ENCODE measurements around the gene C17orf50.
A peak's percentile ranks its signal among the peaks of the same experiment; 100 is the strongest.
"Not testable (repeated sequence)": the region's sequence is repeated elsewhere in the genome, so short reads cannot be mapped to it uniquely, and the experiment has no call there.

The C17orf50 gene

DNA sequence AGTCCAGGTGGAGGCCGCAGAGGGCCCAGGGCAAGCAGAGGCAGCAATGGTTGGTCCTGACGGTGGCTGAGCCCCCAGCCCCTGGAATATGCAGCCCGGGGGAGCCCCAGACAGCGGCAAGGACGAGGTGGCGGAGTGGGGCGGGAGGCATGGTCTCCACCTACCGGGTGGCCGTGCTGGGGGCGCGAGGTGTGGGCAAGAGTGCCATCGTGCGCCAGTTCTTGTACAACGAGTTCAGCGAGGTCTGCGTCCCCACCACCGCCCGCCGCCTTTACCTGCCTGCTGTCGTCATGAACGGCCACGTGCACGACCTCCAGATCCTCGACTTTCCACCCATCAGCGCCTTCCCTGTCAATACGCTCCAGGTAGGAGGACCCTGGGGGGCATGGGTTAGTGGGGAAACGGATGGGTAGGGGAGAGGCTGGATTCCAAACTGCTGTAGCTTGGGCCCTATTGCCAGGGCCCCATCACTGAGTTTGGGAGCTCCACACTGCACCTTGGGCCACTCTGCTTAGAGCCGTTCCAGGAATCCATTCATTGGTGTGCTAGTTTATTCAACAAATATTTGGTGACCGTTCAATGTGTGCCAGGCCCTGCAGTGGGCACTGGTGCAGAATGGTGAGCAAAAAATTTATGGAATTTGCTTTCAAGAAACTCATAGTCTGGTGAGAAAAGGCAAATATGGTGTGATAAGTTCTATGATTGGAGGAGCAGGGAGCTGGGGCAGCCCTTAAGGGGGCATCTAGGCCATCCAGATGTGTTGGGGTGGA is 25.5 kb upstream of the C17orf50 start:
- no peak for DNase-seq

DNA sequence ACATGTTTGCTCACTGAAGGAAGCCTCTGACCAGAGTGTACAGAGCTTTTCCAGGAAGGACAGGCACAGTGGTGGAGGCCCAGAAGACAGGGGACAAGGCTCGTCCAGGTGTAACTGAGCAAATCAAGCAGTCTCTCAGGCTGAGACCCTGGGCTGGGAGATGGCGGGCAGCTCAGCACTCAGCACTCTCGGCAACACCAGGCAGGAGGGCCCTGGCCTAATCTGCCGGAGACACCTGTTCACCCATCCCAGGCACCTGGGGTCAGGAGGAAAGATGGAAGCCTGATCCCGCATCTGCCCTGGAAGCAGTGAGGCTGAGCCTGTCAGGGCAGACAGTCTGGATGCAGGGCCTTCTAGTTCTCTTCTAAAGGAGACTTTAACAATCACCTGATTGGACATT is 24.5 kb upstream of the C17orf50 start:
- DNase-seq: no peak

DNA sequence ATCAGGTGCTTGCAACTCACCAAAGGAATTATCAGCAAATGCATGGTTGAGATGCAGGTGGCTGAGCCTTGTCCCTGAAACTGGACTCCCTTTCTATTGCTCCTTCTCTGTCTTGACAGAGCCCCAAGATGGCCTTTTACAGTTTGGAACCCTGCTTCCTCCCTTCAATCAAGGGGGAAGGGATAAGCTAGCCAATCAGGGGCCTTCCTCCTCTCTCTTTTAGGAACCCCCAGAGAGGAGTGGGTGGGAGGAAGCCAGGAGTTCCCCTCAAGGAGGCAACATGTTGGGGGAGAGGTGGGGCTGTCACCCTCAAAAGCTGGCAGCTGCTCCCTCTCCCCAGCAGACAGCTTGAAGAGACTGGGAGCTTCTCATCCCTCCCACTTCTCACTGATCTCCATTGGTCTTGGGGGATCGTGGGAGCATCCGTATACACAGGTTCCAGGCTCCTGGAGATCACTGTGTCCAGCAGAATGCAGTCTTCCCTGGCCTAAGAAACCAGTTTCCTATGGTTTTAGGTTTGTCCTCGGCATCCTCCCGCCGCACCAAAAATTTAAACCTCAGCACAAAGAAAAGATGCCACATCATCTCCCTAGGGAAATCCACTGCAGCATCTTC is 22.1 kb upstream of the C17orf50 start:
- DNase-seq: no peak

DNA sequence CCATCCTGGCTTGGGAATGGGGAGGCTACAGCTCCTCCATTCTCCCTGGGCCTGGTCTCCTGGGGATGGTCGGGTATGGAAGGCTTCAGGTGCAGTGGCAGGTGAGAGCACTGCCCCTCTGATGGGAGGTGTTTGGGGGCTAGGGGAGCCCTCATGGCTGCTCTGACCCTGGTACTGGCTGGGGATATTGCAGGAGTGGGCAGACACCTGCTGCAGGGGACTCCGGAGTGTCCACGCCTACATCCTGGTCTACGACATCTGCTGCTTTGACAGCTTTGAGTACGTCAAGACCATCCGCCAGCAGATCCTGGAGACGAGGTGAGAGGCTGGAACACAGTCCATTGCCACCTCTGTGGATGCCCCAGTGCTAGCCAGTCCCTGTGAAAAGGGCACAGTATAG is 20.5 kb upstream of the C17orf50 start:
- DNase-seq: no peak

DNA sequence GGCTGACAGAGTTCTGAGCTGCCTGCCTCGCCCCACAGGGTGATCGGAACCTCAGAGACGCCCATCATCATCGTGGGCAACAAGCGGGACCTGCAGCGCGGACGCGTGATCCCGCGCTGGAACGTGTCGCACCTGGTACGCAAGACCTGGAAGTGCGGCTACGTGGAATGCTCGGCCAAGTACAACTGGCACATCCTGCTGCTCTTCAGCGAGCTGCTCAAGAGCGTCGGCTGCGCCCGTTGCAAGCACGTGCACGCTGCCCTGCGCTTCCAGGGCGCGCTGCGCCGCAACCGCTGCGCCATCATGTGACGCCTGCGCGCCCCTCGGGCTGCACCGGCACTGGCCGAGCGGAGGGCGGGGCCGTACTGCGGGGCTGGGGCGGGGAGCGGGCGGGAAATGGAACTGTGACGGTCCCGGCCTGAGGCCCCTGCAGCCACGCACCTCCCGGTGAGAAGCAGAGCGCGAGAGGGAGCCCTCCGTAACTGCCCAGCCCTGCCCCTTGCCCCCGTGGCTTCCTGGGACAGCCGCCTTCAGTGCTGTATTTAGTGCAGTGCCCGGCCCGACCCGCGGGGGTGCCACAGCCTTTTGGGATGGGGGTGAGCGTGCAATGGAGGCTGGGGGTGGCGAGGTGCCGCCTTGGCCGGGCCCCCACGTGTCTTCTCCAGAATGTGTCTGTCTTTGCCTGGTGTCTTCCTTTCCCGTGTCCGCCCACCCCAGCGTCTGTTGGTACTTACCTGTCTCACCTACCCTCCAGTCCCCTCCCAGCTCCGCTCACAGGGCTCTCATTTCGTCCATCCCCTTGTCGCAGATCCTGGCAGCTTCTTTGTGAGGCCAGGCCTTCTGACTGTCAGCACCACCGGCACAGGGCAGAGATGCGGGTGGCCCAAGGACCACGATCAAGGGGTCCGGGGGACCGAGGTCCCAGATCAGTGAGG is 19.4 kb upstream of the C17orf50 start:
- DNase-seq: no peak

DNA sequence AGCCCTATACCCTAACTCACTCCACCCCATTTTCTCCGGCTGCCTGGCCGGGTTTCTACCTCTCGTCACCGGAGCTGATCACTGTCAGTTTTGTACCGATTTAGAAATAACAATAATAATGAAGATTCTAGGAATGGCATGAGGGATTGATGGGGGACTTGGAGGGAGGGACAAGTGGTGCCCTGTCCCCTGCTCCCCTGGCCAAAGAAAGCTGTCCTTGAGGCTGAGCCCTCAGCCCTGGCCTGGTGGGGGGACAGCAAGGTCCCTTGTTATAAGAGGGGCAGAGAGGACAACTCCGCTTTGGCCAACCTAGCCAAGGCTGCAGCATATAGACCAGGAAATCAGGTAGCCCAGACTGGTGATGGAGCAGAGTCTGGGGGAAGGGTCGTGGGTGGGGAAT is 18.2 kb upstream of the C17orf50 start:
- no peak for DNase-seq

DNA sequence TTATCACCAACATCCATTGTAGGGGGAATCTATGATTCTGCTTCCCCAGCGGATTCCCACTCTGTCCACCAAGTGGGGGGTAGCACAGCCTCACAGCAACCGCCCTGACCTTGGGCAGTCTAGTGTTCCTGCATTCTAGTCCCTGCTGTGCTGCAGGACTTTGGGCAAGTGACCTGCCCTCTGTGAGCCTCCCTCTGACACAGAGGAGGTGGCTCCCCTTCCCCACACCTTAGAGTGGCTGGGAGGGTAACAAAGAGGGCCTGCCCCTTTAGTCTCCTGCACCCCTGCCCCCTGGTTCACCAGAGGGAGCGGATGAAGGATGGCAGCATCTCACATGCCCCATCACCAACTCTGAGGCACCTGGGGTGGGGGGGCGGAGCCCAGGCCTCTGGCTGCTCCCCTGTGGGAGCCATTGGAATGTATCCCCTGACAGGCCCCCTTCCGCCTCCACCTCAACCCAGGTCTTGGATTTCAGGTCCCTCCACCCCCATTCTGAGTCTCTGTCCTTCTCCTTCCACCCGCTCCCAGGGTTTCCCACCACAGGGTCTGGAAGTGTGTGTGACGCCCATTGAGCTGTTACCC is 17.7 kb upstream of the C17orf50 start:
- no peak for DNase-seq

DNA sequence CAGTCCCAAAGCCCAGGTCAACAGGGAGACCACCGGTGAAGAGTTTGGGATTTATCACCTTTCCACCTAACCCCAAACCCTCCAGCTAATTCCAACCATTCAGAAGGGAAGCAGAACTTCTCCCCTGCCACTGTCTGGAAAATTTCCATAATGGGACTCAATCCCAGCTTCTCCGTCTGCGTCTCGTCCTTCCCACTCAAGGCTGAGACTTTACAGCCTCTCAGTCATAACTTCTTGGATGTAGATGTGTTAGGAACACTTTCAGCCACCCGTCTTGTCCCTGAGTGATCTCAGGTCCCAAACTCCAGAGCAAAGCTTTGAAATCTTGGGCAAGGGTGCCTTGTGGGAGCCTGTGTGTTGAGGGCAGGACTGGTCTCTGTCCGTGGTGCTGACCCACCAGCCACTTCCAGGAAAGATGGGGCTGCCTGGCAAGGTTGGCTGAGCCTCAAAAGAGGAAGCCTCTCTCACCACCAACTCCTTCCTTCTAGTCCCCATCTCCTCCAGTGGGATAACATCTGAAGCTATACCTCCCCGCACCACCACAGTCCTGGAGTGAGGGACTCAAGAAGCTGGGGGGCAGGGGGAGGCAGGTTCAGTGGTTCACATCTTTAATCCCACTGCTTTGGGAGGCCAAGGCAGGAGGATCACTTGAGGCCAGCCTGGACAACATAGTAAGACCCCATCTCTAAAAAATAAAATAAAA is 16.9 kb upstream of the C17orf50 start:
- DNase-seq: no peak

DNA sequence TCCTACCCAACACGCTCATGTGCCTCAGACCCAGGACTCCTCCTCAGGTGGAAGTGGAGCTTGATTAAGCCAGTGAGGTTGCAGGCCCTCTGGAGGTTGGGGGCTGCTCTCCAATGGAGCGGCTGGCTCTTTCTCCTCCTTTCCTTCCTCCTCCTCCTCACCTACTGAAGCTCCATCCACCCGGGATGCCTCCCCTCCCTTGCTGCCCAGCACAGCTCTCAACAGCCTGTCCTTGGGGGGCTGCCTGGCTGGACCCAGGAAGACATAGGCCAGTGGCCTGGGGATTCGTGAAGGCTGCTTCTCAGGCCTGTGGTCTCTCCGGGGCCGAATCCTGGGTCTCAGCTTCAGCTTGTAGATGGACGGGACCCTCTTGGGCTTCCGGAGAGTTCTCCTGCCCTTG is 15.9 kb upstream of the C17orf50 start:
- DNase-seq: no peak

DNA sequence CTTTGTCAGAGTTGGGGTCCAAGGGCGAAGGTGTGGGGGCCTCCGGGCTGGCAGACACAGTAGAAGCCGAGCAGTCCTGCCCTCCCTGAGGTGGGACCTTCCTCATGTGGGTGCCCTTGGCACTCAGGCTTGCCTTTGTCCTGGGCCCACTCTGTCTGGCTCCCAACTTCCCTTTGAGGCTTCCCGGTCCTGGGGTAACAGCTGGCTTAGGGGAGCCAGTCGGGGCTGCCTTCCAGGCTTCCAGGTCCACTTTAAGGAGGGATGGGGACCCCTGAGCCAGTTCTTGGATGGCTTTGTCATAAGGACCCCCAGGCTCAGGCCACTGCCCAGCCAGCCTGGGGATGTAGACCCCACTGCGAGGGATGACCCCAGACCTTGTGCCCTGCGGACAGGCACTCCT is 15.4 kb upstream of the C17orf50 start:
- no peak for DNase-seq

DNA sequence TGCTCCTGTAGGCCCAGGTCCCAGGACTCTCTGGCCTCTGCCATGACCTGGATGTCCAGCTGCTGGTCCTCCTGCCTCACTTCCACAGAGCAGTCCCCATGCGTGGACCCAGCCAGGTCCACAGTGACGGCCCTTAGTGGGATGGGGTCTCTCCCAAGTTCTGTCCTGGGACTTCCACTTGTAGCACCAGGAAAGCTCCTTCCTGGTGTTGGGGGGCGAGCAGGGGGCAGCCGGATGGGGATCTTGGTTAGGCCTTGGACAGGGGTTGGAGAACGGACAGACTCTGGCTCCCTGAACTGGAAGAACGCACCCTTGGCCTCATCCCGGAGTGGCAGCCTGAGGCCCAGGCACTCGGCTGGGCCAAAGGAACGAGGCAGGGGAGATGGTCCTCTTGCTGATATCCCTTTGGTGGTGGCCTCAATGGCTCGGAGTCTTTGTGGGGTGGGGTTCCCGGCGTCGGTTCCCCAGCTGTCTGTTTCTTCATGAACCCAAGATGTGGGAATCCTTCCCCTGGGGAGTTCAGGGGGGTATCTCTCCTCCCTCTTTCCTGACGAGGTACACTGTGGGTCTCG is 14.9 kb upstream of the C17orf50 start:
- DNase-seq: no peak

DNA sequence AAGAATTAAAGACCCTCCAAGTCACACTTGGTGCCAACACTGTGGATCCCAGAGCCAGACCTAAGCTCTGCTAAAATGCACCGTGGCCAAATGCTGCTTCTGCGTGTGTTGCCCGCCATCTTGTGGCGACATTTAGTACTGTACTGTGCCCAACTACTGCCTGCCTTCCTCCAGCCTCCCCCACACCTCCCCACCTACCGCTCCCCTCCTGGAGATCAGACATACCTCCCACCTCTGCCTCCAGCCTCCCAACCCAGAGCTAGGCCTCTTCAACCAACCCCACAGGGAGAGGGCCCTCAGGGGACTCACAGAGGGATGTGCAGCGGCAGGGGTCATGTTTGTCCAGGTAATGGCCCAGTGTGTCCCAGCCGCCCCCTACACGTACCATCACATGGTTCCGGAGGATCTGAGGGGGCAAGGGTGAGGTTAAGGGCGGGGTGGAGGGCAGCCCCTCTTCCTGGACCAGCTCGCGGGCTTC is 13.1 kb upstream of the C17orf50 start:
- peak; percentile 73 to 81 for DNase-seq

DNA sequence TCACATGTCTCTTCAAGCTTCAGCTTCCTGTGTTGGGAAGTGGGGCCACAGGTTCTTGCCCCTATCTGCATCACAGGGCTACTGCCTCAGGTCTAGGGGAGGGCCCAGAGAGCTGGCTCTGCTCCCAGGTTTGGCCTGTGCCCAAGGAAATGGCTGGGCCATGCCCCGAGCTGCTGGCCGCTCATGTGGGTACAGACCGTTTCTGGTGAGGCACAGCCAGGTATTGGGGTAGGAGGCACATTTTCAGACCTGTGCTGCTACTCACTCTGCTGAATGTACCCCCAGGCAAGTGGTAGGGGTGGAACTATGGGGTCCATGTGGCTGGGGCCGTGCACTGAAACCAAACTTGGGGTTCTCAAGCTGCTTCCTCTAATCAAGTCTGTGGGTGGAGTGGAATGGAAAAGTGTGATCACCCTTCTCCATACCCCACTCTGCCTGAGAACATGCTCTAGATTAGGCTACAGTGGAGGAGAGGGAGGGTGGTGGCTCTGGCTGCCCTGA is 12.3 kb upstream of the C17orf50 start:
- no peak for DNase-seq

DNA sequence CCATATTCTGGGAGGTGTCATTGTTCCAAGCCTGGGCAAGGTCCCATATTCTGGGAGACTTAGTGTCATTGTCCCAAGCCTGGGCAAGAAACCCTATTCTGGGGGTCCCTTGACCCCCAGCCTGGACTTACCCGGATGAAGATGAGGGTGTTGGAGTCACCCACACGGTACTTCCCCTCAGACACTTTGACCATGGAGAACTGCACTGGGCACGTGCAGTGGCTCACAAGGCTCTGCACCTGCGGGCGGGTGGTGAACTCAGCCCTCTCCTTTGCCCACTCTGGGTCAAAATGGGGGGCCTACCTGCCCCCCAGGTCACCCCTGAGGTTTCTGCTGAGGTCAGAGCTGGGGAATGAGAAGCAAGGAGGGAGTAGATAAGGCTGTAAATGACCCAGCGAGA is 11.7 kb upstream of the C17orf50 start:
- no peak for DNase-seq

DNA sequence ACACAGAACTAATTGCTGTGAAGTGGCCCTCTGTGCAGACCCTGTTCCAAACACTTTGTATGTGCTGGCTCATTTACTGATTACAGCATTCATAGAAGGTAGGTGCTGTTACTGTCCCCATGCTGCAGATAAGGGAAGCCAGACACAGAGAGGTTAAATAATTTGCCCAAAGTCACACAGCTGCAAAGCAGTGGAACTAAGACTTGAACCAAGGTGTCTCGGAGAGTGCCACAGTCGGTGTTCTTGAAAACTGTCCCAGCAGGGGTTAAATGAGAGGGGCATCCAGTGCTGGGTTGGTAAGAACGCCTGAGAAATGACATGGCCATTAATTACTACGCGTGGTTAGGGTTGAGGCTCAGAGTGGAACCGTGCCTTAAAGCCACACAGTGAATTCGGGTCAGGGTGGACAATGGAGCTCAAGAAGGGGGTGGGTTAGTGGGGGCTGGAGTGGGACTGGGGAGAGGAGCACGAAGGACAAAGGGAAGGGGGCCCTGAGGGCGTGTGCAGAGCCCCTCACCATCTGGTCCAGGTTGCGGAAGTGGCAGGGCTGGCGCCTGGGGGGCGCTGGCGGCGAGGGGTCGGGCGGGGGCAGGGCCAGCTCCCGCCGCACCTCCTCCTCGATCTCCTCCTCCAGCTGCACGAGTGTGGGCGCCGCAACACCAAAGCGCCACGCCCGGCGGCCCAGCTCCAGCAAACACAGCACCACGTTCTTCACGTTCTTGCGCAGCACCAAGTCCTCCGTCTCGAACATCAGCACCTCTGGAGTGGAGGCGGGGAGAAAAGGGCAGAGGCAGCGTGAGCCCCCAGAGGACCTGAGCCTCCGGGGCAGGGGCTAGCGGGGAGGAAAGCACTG is 10.9 kb upstream of the C17orf50 start:
- DNase-seq: no peak

DNA sequence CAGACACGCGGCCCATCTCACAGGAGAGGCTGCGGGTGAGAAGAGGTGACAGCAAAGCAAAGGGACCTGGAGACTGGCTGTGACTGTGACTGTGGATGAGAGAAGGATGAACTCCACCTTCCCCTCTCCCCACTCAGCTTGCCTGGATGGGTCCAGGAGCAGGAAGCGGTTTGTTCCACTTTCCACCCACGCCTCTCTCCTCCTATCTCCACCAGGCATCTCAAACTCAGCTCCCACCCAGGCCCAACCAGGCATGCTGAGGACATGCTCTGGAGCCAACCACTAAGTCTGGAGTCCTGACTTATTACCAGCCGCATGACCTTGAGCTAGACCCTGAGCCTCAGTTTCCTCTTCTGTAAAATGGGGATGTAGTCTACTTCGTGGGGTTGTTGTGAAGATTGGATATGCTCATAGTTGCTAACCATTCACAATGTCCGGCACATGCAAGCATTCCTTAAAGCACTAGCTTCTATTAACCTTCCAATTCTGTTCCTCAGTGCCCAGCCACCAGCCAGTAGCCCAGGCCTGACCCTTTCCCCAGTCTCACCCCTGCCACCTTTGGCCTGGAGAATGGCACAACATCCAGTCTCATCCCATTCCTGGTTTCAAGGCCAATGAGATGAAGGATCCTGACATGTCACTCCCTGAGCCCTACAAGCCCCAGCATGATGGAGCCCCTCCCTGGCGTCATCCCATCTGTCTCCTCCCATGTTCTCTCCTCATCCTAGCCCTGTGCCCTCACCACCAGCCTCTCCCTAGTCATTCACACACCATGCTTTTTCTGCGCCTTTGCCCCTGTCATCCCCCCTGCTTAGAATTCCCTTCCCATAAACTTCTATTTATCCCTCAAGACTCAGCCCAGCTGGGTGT is 9.9 kb upstream of the C17orf50 start:
- no peak for DNase-seq

DNA sequence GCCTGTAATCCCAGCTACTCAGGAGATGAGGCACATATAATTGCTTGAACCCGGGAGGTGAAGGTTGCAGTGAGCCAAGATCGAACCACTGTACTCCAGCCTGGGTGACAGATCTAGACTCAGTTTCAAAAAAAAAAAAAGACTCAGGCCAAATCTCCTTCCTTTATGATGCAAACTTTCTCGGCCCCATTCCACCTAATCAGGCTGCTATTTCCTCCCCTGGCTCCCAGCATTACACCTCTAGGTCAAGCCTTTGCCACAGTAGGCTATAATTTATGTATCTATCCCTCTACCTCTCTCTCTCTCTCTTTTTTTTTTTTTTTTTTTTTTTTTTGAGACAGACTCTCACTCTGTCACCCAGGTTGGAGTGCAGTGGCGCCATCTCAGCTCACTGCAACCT is 9.1 kb upstream of the C17orf50 start:
- not testable (repeated sequence) for DNase-seq

DNA sequence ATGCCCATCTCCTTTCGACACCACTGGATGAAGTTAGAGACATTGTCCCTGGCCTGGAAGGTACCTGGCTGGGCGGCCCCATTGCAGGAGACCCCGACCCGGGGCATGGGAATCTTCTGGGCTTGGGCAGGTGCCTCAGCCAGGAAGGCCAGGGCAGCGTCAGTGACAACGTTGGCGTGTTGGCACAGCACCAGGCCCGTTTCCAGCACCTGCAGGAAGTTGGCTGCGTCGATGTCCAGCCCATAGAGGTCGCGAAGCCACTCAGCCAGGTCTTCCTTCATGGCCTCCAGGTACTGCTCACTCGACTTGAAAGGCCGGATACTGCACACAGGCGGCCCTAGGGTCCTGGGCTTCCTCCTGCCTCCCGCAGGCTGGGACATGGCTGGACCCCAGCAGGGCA is 8.2 kb upstream of the C17orf50 start:
- no peak for DNase-seq

DNA sequence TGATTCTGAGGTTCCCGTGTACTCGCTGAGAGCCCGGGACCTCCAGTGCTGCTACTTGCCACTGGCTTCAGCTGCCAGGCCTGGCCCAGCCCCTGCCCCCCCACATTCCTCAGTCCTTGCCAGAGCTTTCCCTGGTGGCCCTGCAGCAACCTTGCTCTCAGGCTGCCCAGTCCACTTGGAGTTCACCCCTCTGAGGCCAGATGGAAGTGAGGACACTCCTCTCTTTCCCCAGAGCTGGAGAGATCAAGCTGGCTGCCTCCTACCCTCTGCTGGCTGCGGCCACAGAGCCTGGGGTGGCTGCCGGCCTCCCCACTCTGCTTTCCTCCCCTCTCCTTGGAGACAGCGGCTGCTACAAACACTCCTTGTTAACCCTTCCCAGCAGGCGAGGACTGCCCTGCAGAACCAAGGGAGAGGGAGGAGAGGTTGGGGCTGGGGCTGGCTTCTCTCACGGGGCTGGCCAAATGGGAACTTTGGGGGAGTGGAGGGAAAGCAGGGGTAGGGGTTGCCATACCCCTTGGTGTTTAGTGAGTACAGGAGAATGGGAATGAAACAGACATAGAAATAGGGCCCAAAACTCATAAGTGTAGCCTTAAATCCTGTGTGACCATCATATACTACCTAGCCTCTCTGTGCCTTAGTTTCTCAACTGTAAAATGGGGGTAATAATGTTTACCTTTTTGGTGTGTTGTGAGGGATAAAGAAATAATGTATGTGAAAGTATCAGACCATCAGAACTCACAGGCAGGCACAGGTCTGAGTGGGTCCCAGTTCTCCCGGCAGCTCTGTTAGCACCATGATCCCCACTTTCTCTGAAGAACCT is 7.5 kb upstream of the C17orf50 start, which contains the start of gene GAS2L2:
Gene GAS2L2 (minus strand): TSS at position 295 of the 820 bp plus-strand sequence. CDS start 389 bp downstream, outside the sequence.
- DNase-seq: no peak

Measured in activated CD4-positive, alpha-beta T cell treated with anti-CD3 and anti-CD28 coated beads, Interleukin-2, amount 50 U/mL, for 4 hours (primary cell).